K562 (cell line): ENCODE measurements around the gene TLCD5. TPM values are rescaled to one million over a fixed set of nuclear protein-coding genes. Genes with fewer than 3 reads are reported as not detected.

ENCODE experiments used
- ATAC-seq: fragments of 200-7000 bp; cut with Tn5 transposase; 3 replicates; pipeline ENCODE4 v1.9.1; 2020; ENCODE audit warnings: moderate library complexity
- BruUV-seq: library from RNA; stranded (reverse); fragments of 400-500 nt; replicated peaks from 2 replicates; lab custom pipeline; 2021; lab: Mats Ljungman, UMichigan
- CTCF ChIA-PET: fragments of 300-600 bp; formaldehyde crosslinking; extraction: SDS; loops from one replicate; lab custom pipeline; 2021; ENCODE audit warnings: low intra/inter-chr PET ratio; lab: Yijun Ruan, JAX
- POLR2A ChIA-PET: fragments of 300-600, 350-650 bp; sonication (Branson Sonifier 250); formaldehyde crosslinking; extraction: SDS; loops from one replicate; lab custom pipeline; 2021; ENCODE audit warnings: antibody characterized with exemption, inconsistent platforms; lab: Yijun Ruan, JAX
- DNase-seq, 4 experiments: peaks; one replicate each; pipeline versions ENCODE4 v3.0.0 to v3.0.0-alpha.2; 2011 to 2018; ENCODE audit warnings: low spot score in 3 of 4, mixed read lengths in 3 of 4; ENCODE audit errors: extremely low read depth in 1 of 4
- FAIRE-seq: peaks from 2 replicates; lab custom pipeline; 2011; peaks lifted over from hg19 to GRCh38; lab: Jason Lieb, UNC
- H2AFZ ChIP-seq: 2 replicates; pipeline ENCODE4 v1.6.0; 2011; ENCODE audit warnings: low read depth, low read length, control low read depth, inconsistent platforms
- H3K27ac ChIP-seq: fragments of 200-600 bp; 3 replicates; pipeline ENCODE4 v1.8.0; 2011; ENCODE audit warnings: low read depth, mild to moderate bottlenecking, control low read depth, inconsistent platforms, low read length, moderate library complexity, mixed read lengths; ENCODE audit errors: extremely low read depth
- H3K27me3 ChIP-seq, 2 experiments: fragments of 300-600 bp in 1 of 2; 2 replicates in 1 of 2; 3 replicates in 1 of 2; pipeline versions ENCODE4 v1.6.0 to v1.8.0; 2011; ENCODE audit warnings: inconsistent platforms in 2 of 2, low read length in 2 of 2, mild to moderate bottlenecking in 1 of 2, mixed read lengths in 1 of 2, moderate library complexity in 1 of 2; ENCODE audit not compliant: control insufficient read depth in 2 of 2, insufficient read depth in 2 of 2
- H3K36me3 ChIP-seq: fragments of 300-600 bp; 3 replicates; pipeline ENCODE4 v1.8.0; 2011; ENCODE audit warnings: mild to moderate bottlenecking, low read length, inconsistent platforms; ENCODE audit not compliant: control insufficient read depth, insufficient read depth
- H3K4me1 ChIP-seq, 2 experiments: fragments of 200-600 bp in 1 of 2; replicated peaks in 1 of 2; 2 replicates in 1 of 2; 3 replicates in 1 of 2; pipeline versions ENCODE4 v1.5.1 to v1.8.0; 2011; ENCODE audit warnings: inconsistent platforms in 2 of 2, low read length in 2 of 2, mild to moderate bottlenecking in 1 of 2, mixed read lengths in 1 of 2, moderate library complexity in 1 of 2; ENCODE audit not compliant: control insufficient read depth in 2 of 2, insufficient read depth in 2 of 2
- H3K4me2 ChIP-seq: 2 replicates; pipeline ENCODE4 v1.6.1; 2011; ENCODE audit warnings: low read length, control low read depth, inconsistent platforms, mixed read lengths; ENCODE audit not compliant: insufficient read depth
- H3K4me3 ChIP-seq: fragments of 200-600 bp; sonication (generic), shearing (Covaris generic); 2 replicates; pipeline ENCODE4 v1.5.1; 2016; ENCODE audit warnings: control low read depth, inconsistent platforms
- H3K79me2 ChIP-seq: fragments of 200-600 bp; 3 replicates; pipeline ENCODE4 v1.8.0; 2011; ENCODE audit warnings: low read length, inconsistent platforms; ENCODE audit not compliant: control insufficient read depth, insufficient read depth
- H3K9ac ChIP-seq, 2 experiments: 2 replicates each; pipeline versions ENCODE4 v1.6.0 to v1.6.1; 2011; ENCODE audit warnings: low read depth in 2 of 2, low read length in 2 of 2, control low read depth in 1 of 2, inconsistent platforms in 1 of 2, mild to moderate bottlenecking in 1 of 2, mixed read lengths in 1 of 2; ENCODE audit not compliant: insufficient read depth in 1 of 2
- H3K9me1 ChIP-seq: one replicate; pipeline ENCODE4 v1.6.0; 2011; ENCODE audit warnings: inconsistent platforms, mild to moderate bottlenecking, low read length, moderate library complexity; ENCODE audit not compliant: control insufficient read depth, insufficient read depth
- H3K9me3 ChIP-seq: replicated peaks from 2 replicates; pipeline ENCODE4 v1.5.1; 2011; ENCODE audit warnings: low read depth, low read length, inconsistent platforms; ENCODE audit not compliant: control insufficient read depth, insufficient read depth
- H4K20me1 ChIP-seq: replicated peaks from 2 replicates; pipeline ENCODE4 v1.6.1; 2011; ENCODE audit warnings: low read length, inconsistent platforms, mixed read lengths; ENCODE audit not compliant: control insufficient read depth, insufficient read depth
- GATA2 ChIP-seq: sonication (generic); formaldehyde crosslinking; IDR thresholded peaks from 2 replicates; pipeline ENCODE4 v1.4.0; 2020; ENCODE audit warnings: mild to moderate bottlenecking, missing genetic modification reagents
- KLF6 ChIP-seq: fragments of 250-450 bp; sonication (Bioruptor Pico); IDR thresholded peaks from 2 replicates; pipeline ENCODE4 v1.4.0; 2020; ENCODE audit warnings: mild to moderate bottlenecking, moderate library complexity, borderline replicate concordance
- ZNF146 ChIP-seq: IDR thresholded peaks from one replicate; pipeline ENCODE4 v1.6.1; 2018; ENCODE audit warnings: missing compliant biosample characterization; ENCODE audit not compliant: unreplicated experiment
- WGBS: fragments of 100-300 bp; shearing (Covaris generic); methylation state at CpG from one replicate; pipeline ENCODE4 v1.1.6; 2016; ENCODE audit warnings: low coverage, mixed read lengths; ENCODE audit not compliant: insufficient coverage; ENCODE audit errors: missing lambda C conversion rate; 5-methylcytosine and 5-hydroxymethylcytosine counted together
- in situ Hi-C: fragments of 300-500 bp; cut with MboI; formaldehyde crosslinking; loops from 4 replicates; pipeline ENCODE4 v1.15.0; 2018; ENCODE audit warnings: inconsistent platforms, mixed read lengths
- intact Hi-C: fragments of 100-400 bp; cut with micrococcal nuclease; formaldehyde crosslinking; loops from 2 replicates; pipeline ENCODE4 v1.14.2; 2022
- polyA plus RNA-seq, 8 experiments: library from polyadenylated mRNA; depleted of rRNA in 4 of 8; stranded (reverse) in 5 of 8; unstranded in 3 of 8; fragments of >200 nt; fragmentation: Nextera tagmentation in 2 of 8; fragmentation: Illumina TruSeq in 1 of 8; extraction: Ambion mirVana in 2 of 8; extraction: Trizol in 1 of 8; gene quantifications; 2 replicates each; pipeline versions ENCODE4 v1.2.1 to v1.2.3, GENCODE V29; 2011 to 2014; ENCODE audit warnings: inconsistent platforms in 1 of 8, missing spikeins in 1 of 8
- total RNA-seq, 7 experiments: library from RNA; depleted of rRNA in 6 of 7; stranded (reverse); fragments of >200 nt in 6 of 7; fragmentation: Illumina TruSeq in 2 of 7; extraction: Trizol in 2 of 7; gene quantifications; 2 replicates each; pipeline versions ENCODE4 v1.2.1 to v1.2.3, GENCODE V29; 2011 to 2021; ENCODE audit warnings: low replicate concordance in 1 of 7
- TF ChIP-seq, protein P1 (sequence below), 2 experiments: fragments of 450-650 bp; IDR thresholded peaks; 2 replicates each; pipeline ENCODE4 v1.6.1; 2018; ENCODE audit warnings: mild to moderate bottlenecking in 2 of 2, low read depth in 1 of 2; ENCODE audit not compliant: partially characterized antibody in 2 of 2

The TLCD5 gene
- total and polyA plus RNA-seq, 9 of the 15 experiments (the other 6 are each of a cell fraction or from before 2014, with no cell fraction given): 0.94 to 5.1 (median 1.6) TPM

- no peak overlapping the region for H3K9ac ChIP-seq
- CTCF ChIA-PET: no interaction called here
Observed at GRCh38 chr11:120295099-120295498, 30.0 kb upstream of the TLCD5 start.

DNA sequence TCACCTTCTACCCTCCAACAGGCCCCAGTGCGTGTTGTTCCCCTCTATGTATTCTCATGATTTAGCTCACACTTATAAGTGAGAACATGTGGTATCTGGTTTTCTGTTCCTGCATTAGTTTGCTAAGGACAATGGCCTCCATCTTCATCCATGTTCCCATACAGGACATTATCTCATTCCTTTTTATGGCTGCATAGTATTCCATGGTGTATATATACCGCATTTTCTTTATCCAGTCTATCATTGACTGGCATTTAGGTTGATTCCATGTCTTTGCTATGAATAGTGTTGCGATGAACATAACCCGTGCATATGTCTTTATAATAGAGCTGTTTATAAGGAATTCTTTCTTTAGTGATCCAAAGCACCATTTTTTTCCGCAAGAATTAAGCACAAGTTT is 28.5 kb upstream of the TLCD5 start:
- in situ Hi-C loops: no loop called here

More at GRCh38 chr11:120295099-120295498, 30.0 kb upstream of the TLCD5 start:
- no peak for TF ChIP-seq GATA2 (CRISPR knock-in tag)
- no peak for TF ChIP-seq KLF6 (CRISPR knock-in tag)
- TF ChIP-seq, all 486 proteins: peak for 0
- H4K20me1 ChIP-seq: no peaks in the 10 kb centered on the region
- no peaks in the 10 kb centered on the region for H3K9me3 ChIP-seq
- no peak for DNase-seq
- intact Hi-C loops: no loop called here
- no peak for FAIRE-seq
- H3K36me3 ChIP-seq: no peaks in the 10 kb centered on the region
- ATAC-seq: no peak
- POLR2A ChIA-PET: no interaction called here
- no peak overlapping the region for H2AFZ ChIP-seq
- no TSS peak for BruUV-seq
- H3K4me2 ChIP-seq: no peak overlapping the region
- WGBS: 0% methylated on average over 4 of the region's 4 CpGs
- H3K79me2 ChIP-seq: no peaks in the 10 kb centered on the region
- no peaks in the 10 kb centered on the region for H3K9me1 ChIP-seq
- in situ Hi-C loops: no loop called here
- H3K27ac ChIP-seq: no peak overlapping the region
- no peak overlapping the region for H3K4me3 ChIP-seq
- peaks cover 34 to 48% of the 10 kb centered on the region in 2 experiments for H3K27me3 ChIP-seq
- H3K4me1 ChIP-seq: no peaks in the 10 kb centered on the region

More for the DNA sequence above, 28.5 kb upstream of the TLCD5 start:
- no peaks in the 10 kb centered on the region for H3K4me1 ChIP-seq
- H3K27me3 ChIP-seq: peaks cover 36 to 51% of the 10 kb centered on the region in 2 experiments
- no peak overlapping the region for H3K27ac ChIP-seq
- H3K4me3 ChIP-seq: no peak overlapping the region
- no peaks in the 10 kb centered on the region for H3K79me2 ChIP-seq
- peak; percentile 51 for TF ChIP-seq ZNF146 (CRISPR knock-in tag)
- TF ChIP-seq, protein P1, sequence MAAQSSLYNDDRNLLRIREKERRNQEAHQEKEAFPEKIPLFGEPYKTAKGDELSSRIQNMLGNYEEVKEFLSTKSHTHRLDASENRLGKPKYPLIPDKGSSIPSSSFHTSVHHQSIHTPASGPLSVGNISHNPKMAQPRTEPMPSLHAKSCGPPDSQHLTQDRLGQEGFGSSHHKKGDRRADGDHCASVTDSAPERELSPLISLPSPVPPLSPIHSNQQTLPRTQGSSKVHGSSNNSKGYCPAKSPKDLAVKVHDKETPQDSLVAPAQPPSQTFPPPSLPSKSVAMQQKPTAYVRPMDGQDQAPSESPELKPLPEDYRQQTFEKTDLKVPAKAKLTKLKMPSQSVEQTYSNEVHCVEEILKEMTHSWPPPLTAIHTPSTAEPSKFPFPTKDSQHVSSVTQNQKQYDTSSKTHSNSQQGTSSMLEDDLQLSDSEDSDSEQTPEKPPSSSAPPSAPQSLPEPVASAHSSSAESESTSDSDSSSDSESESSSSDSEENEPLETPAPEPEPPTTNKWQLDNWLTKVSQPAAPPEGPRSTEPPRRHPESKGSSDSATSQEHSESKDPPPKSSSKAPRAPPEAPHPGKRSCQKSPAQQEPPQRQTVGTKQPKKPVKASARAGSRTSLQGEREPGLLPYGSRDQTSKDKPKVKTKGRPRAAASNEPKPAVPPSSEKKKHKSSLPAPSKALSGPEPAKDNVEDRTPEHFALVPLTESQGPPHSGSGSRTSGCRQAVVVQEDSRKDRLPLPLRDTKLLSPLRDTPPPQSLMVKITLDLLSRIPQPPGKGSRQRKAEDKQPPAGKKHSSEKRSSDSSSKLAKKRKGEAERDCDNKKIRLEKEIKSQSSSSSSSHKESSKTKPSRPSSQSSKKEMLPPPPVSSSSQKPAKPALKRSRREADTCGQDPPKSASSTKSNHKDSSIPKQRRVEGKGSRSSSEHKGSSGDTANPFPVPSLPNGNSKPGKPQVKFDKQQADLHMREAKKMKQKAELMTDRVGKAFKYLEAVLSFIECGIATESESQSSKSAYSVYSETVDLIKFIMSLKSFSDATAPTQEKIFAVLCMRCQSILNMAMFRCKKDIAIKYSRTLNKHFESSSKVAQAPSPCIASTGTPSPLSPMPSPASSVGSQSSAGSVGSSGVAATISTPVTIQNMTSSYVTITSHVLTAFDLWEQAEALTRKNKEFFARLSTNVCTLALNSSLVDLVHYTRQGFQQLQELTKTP (IDR thresholded peaks at IDR 0.05; ENCODE audit: low read depth in 1 of 2, partially characterized antibody in 2 of 2): no peak
- TF ChIP-seq, all 486 proteins: peak for 1
- intact Hi-C loops: no loop called here
- 16% methylated on average over 5 of the region's 5 CpGs for WGBS
- peak; percentile 32 for FAIRE-seq
- no peak for DNase-seq
- H3K36me3 ChIP-seq: no peaks in the 10 kb centered on the region
- BruUV-seq: no TSS peak
- no peak for ATAC-seq
- H4K20me1 ChIP-seq: no peaks in the 10 kb centered on the region
- no peaks in the 10 kb centered on the region for H3K9me3 ChIP-seq
- H3K4me2 ChIP-seq: no peak overlapping the region
- CTCF ChIA-PET: interaction anchor here (1.8 kb wide), 1 partner anchor 62 kb away, joined by 4 read pairs; no protein-coding TSS in a partner anchor
- no peak overlapping the region for H2AFZ ChIP-seq
- no peaks in the 10 kb centered on the region for H3K9me1 ChIP-seq
- H3K9ac ChIP-seq: no peak overlapping the region
- POLR2A ChIA-PET: no interaction called here
